Peyer's patch (tissue), 4 donors: ENCODE results near the gene GNG11. TPM values are rescaled to one million over a fixed set of nuclear protein-coding genes. Genes with fewer than 3 reads are reported as not detected.
"Not testable (repeated sequence)": the region's sequence is repeated elsewhere in the genome, so short reads cannot be mapped to it uniquely, and the experiment has no call there.

Experiments
- DNase-seq, 3 donors: peaks; one replicate each; pipeline ENCODE4 v3.0.0-alpha.2; 2017 to 2019
- H3K27ac ChIP-seq, 4 donors: fragments of 200-600 bp; sonication (generic); one replicate each; pipeline ENCODE4 v1.5.1; 2016 to 2019
- H3K27me3 ChIP-seq, 2 donors: fragments of 200-600 bp; sonication (generic); one replicate each; pipeline ENCODE4 v1.5.1; 2019
- H3K36me3 ChIP-seq, 3 donors: fragments of 200-600 bp; sonication (generic); one replicate each; pipeline ENCODE4 v1.5.1; 2016 to 2019
- H3K4me1 ChIP-seq, 4 donors: fragments of 200-600 bp; sonication (generic); one replicate each; pipeline ENCODE4 v1.5.1; 2016 to 2019
- H3K4me3 ChIP-seq, 4 donors: fragments of 200-600 bp; sonication (generic); 1 replicate in 3 of 4; 2 replicates in 1 of 4; pipeline ENCODE4 v1.5.1; 2016 to 2019; ENCODE audit warnings: mild to moderate bottlenecking in 1 of 4
- H3K9me3 ChIP-seq, 4 donors: fragments of 200-600 bp; sonication (generic); one replicate each; pipeline ENCODE4 v1.5.1; 2016 to 2019; ENCODE audit warnings: mild to moderate bottlenecking in 1 of 4
- CTCF ChIP-seq, 6 experiments: fragments of 450-650 bp in 4 of 6; fragments of 200-600 bp in 2 of 6; sonication (generic) in 1 of 6; IDR thresholded peaks; one replicate each; pipeline ENCODE4 v1.5.1; 2017 to 2019; ENCODE audit warnings: antibody characterized with exemption in 6 of 6, mild to moderate bottlenecking in 3 of 6, moderate library complexity in 1 of 6
- POLR2A ChIP-seq, 2 donors: fragments of 450-650 bp; IDR thresholded peaks; one replicate each; pipeline ENCODE4 v1.5.1; 2017; ENCODE audit warnings: antibody characterized with exemption in 2 of 2, mild to moderate bottlenecking in 2 of 2, moderate library complexity in 2 of 2
- total RNA-seq, 4 donors: library from RNA; depleted of rRNA; stranded (reverse); fragments of >200 nt; gene quantifications; one replicate each; pipeline ENCODE4 v1.1.0, GENCODE V29; 2016

GNG11 gene
- total RNA-seq, 4 donors from 2014 or later = 2.9 to 32.2 (median 5.6) TPM

- DNase-seq = no peak
- H3K36me3 ChIP-seq = no peaks in the 10 kb centered on the region
- H3K4me1 ChIP-seq = no peaks in the 10 kb centered on the region
- TF ChIP-seq POLR2A (IDR thresholded peaks at IDR 0.05) = no peak
- TF ChIP-seq CTCF (IDR thresholded peaks at IDR 0.05) = no peak
- H3K27me3 ChIP-seq = no peaks in the 10 kb centered on the region
- no peak overlapping the region for H3K4me3 ChIP-seq
- H3K27ac ChIP-seq = no peak overlapping the region
- H3K9me3 ChIP-seq = no peaks in the 10 kb centered on the region
Measured at GRCh38 chr7:93914581-93915066, 6.9 kb upstream of the GNG11 start.

- DNase-seq, H3K27ac ChIP-seq, H3K4me1 ChIP-seq, H3K27me3 ChIP-seq, H3K9me3 ChIP-seq, H3K36me3 ChIP-seq, H3K4me3 ChIP-seq: not testable (repeated sequence)
Measured at GRCh38 chr7:93915206-93915842, 6.2 kb upstream of the GNG11 start.

- not testable (repeated sequence) for H3K27ac ChIP-seq
Measured at GRCh38 chr7:93915888-93916287, 5.6 kb upstream of the GNG11 start.

GRCh38 chr7:93916315-93916714, 5.2 kb upstream of the GNG11 start:
- not testable (repeated sequence) for H3K9me3 ChIP-seq, H3K4me3 ChIP-seq, DNase-seq, H3K4me1 ChIP-seq, H3K27ac ChIP-seq, H3K36me3 ChIP-seq, H3K27me3 ChIP-seq

More at GRCh38 chr7:93915888-93916287, 5.6 kb upstream of the GNG11 start:
- H3K4me3 ChIP-seq, H3K9me3 ChIP-seq, H3K27me3 ChIP-seq, H3K36me3 ChIP-seq, H3K4me1 ChIP-seq, DNase-seq: not testable (repeated sequence)

GRCh38 chr7:93920496-93921182, 896 bp upstream of the GNG11 start:
- Histone ChIP-seq H3K27ac (peak overlapping the region in 2 of 4 donors; percentile 83 to 84), H3K9me3 (no peaks in the 10 kb centered on the region), H3K4me3 (peak overlapping the region in 1 of 4 donors; percentile 15), H3K36me3 (no peaks in the 10 kb centered on the region), H3K4me1 (no peaks in the 10 kb centered on the region), H3K27me3 (no peaks in the 10 kb centered on the region)
- no peak for TF ChIP-seq CTCF (IDR thresholded peaks at IDR 0.05)
- no peak for TF ChIP-seq POLR2A (IDR thresholded peaks at IDR 0.05)
- no peak for DNase-seq

GRCh38 chr7:93921186-93921585, 349 bp upstream of the GNG11 start:
- H3K27ac ChIP-seq = peak overlapping the region in 3 of 4 donors; percentile 53 to 84 (median 83)
- no peaks in the 10 kb centered on the region for H3K9me3 ChIP-seq
- no peaks in the 10 kb centered on the region for H3K36me3 ChIP-seq
- DNase-seq = no peak
- H3K4me1 ChIP-seq = no peaks in the 10 kb centered on the region
- no peaks in the 10 kb centered on the region for H3K27me3 ChIP-seq
- TF ChIP-seq CTCF (IDR thresholded peaks at IDR 0.05) (no peak), POLR2A (IDR thresholded peaks at IDR 0.05) (no peak)
- peak overlapping the region in 3 of 4 donors; percentile 39 to 58 (median 53) for H3K4me3 ChIP-seq

- Histone ChIP-seq H3K36me3 (no peaks in the 10 kb centered on the region), H3K4me1 (no peaks in the 10 kb centered on the region), H3K9me3 (no peaks in the 10 kb centered on the region), H3K27ac (peak overlapping the region in 1 of 4 donors; percentile 84), H3K4me3 (peak overlapping the region in 2 of 4 donors; percentile 53 to 58), H3K27me3 (no peaks in the 10 kb centered on the region)
- no peak for DNase-seq
- no peak for TF ChIP-seq CTCF (IDR thresholded peaks at IDR 0.05)
- TF ChIP-seq POLR2A (IDR thresholded peaks at IDR 0.05) = no peak
Measured at GRCh38 chr7:93923296-93923695, 1.8 kb downstream of the GNG11 start.
